Ovary (tissue), 3 donors: Measurements from ENCODE around the gene SFMBT2.

ENCODE experiments used
- POLR2A ChIP-seq: fragments of 450-650 bp; IDR thresholded peaks from one replicate; pipeline ENCODE4 v1.6.1; 2017; ENCODE audit warnings: antibody characterized with exemption, mild to moderate bottlenecking, moderate library complexity
- TF ChIP-seq, protein P1 (sequence below), 3 donors: fragments of 450-650 bp in 2 of 3; fragments of 200-600 bp in 1 of 3; IDR thresholded peaks; one replicate each; pipeline versions ENCODE4 v1.5.1 to v1.8.0; 2016 to 2022; ENCODE audit warnings: antibody characterized with exemption in 3 of 3, mild to moderate bottlenecking in 1 of 3
- donor health status: DM: no; HTN: no; CAD: no.

DNA sequence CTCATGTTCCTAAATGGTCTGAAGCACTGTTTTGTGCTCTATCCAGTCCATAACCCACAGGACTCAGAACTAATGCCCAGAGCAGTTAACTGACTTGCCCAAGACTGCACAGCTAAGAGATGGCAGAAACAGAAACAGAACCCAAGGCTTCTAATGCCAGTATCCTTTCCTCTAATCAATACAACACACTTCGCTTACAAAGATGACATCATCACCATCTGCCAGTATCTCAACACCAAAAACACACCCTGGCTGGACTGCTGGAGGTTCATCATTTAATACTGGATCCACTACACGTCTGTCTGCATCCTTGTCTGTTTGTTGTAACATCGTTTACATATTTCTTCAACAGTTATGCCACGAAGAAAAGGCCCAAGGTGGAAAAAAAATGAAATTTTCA lies 165.3 kb downstream of the SFMBT2 start:
- TF ChIP-seq, protein P1, sequence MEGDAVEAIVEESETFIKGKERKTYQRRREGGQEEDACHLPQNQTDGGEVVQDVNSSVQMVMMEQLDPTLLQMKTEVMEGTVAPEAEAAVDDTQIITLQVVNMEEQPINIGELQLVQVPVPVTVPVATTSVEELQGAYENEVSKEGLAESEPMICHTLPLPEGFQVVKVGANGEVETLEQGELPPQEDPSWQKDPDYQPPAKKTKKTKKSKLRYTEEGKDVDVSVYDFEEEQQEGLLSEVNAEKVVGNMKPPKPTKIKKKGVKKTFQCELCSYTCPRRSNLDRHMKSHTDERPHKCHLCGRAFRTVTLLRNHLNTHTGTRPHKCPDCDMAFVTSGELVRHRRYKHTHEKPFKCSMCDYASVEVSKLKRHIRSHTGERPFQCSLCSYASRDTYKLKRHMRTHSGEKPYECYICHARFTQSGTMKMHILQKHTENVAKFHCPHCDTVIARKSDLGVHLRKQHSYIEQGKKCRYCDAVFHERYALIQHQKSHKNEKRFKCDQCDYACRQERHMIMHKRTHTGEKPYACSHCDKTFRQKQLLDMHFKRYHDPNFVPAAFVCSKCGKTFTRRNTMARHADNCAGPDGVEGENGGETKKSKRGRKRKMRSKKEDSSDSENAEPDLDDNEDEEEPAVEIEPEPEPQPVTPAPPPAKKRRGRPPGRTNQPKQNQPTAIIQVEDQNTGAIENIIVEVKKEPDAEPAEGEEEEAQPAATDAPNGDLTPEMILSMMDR (IDR thresholded peaks at IDR 0.05): no peak
- no peak for TF ChIP-seq POLR2A
